Kidney epithelial cell (primary cell): ENCODE results near the gene UPF2. TPM values are rescaled to one million over a fixed set of nuclear protein-coding genes. Genes with fewer than 3 reads are reported as not detected.

Experiments used
- DNase-seq: peaks from one replicate; pipeline ENCODE4 v3.0.0-alpha.2; 2010; ENCODE audit warnings: low read depth
- H3K27me3 ChIP-seq: 2 replicates; pipeline ENCODE4 v1.6.0; 2011; ENCODE audit warnings: low read length; ENCODE audit not compliant: control insufficient read depth, insufficient read depth
- H3K36me3 ChIP-seq: 2 replicates; pipeline ENCODE4 v1.5.1; 2011; ENCODE audit warnings: low read length; ENCODE audit not compliant: control insufficient read depth, insufficient read depth
- H3K4me3 ChIP-seq: 2 replicates; pipeline ENCODE4 v1.5.1; 2011; ENCODE audit warnings: low read depth, mild to moderate bottlenecking, control low read depth, low read length
- total RNA-seq: library from RNA; depleted of rRNA; stranded (reverse); fragments of >200 nt; gene quantifications from 2 replicates; pipeline ENCODE4 v1.2.3, GENCODE V29; 2015
- TF ChIP-seq, protein P1 (sequence below): IDR thresholded peaks from 2 replicates; pipeline ENCODE4 v1.5.1; 2011; ENCODE audit warnings: mild to moderate bottlenecking, moderate library complexity, low read length, control low read depth, inconsistent platforms; ENCODE audit not compliant: insufficient read depth, poor library complexity, severe bottlenecking

The UPF2 gene
- total RNA-seq, 1 donor from 2014 or later: 13.9 TPM

DNA sequence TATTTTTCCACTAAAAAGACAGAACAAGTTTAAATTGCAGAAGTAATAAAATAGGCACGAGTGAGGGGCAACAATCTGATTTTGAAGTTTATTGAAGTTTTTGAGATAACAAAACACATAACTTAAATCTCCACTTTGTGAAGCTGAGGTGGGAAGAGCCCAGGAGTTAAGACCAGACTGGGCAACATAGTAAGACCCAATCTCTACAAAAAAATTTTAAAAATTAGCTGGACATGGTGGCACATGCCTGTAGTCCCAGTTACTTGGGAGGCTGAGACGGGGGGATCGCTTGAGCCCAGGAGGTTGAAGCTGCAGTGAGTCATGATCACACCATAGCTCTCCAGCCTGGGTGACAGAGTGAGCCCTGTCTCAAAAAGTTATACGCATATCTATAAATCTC lies 11.2 kb downstream of the UPF2 start:
- Histone ChIP-seq H3K4me3 (no peak overlapping the region), H3K27me3 (no peaks in the 10 kb centered on the region), H3K36me3 (no peaks in the 10 kb centered on the region)
- TF ChIP-seq, protein P1, sequence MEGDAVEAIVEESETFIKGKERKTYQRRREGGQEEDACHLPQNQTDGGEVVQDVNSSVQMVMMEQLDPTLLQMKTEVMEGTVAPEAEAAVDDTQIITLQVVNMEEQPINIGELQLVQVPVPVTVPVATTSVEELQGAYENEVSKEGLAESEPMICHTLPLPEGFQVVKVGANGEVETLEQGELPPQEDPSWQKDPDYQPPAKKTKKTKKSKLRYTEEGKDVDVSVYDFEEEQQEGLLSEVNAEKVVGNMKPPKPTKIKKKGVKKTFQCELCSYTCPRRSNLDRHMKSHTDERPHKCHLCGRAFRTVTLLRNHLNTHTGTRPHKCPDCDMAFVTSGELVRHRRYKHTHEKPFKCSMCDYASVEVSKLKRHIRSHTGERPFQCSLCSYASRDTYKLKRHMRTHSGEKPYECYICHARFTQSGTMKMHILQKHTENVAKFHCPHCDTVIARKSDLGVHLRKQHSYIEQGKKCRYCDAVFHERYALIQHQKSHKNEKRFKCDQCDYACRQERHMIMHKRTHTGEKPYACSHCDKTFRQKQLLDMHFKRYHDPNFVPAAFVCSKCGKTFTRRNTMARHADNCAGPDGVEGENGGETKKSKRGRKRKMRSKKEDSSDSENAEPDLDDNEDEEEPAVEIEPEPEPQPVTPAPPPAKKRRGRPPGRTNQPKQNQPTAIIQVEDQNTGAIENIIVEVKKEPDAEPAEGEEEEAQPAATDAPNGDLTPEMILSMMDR: no peak
- DNase-seq: no peak

DNA sequence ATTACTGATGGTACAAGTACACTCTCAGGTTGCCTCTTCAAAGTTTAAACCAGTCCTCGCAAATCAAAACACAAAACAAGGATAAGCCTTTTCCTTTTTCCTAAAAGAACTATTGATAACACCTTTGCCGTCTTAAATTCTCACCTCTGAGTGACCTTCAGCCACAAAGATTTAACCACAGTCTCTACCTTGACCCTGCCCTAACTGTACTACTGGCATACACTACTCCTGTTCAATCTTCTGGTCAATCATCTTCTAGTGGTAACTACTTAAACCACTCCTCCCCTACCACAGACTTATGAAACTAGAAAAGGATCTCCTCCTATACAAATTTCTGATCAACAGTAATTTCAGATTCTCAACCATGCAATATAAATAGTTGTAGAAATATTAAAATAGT lies 15.1 kb downstream of the UPF2 start:
- no peak overlapping the region for H3K4me3 ChIP-seq
- no peaks in the 10 kb centered on the region for H3K36me3 ChIP-seq
- TF ChIP-seq, protein P1: no peak
- DNase-seq: no peak
- H3K27me3 ChIP-seq: no peaks in the 10 kb centered on the region

DNA sequence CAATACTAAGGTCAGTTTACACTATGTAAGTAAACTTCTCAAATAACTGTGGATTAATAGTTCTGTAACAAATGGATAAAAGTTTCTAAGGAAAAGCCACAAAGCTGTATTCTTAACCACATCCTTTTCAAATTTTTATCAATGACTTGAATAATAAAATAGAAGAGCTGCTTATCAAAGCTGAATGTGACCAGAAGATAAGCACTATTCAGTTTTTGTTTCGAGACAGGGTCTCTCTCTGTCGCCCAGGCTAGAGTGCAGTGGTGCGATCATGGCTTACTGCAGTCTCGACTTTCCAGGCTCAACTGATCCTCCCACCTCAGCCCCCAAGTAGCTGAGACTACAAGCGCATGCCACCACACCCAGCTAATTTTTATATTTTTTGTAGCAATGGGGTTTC lies 17.0 kb downstream of the UPF2 start:
- no peaks in the 10 kb centered on the region for H3K27me3 ChIP-seq
- no peaks in the 10 kb centered on the region for H3K36me3 ChIP-seq
- no peak for DNase-seq
- TF ChIP-seq, protein P1: no peak
- no peak overlapping the region for H3K4me3 ChIP-seq

DNA sequence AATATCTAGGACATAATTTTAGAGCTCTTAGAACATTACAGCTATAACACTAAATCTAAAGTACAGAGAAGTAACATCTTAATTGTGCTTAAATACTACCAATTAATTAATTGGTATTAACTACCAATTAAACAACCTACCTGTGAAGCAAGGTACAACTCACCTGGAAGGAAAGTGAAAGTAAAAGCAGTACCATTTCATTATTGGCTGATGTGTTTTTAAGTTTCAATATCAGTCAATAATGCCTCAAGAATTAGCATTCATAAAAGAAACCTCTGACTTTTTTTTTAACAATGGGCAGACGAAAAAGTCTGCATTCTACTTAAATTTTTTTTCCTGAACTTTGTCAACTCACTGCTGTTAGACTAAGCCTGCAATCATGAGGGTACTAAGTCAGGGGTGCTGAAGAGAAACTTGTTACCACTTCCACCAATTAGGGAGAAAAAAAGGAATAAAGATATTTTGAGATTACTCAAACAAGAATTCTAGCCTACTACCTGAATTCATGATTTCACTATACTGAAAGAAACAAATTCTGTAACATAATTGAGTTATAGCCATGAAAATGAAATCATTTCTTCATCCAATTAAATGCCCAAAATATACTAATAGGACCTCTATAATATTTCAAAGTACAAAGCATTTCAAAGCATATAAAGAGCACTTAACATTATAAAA lies 19.9 kb downstream of the UPF2 start:
- DNase-seq: no peak
- Histone ChIP-seq H3K4me3 (no peak overlapping the region), H3K36me3 (no peaks in the 10 kb centered on the region), H3K27me3 (no peaks in the 10 kb centered on the region)
- TF ChIP-seq, protein P1: no peak

DNA sequence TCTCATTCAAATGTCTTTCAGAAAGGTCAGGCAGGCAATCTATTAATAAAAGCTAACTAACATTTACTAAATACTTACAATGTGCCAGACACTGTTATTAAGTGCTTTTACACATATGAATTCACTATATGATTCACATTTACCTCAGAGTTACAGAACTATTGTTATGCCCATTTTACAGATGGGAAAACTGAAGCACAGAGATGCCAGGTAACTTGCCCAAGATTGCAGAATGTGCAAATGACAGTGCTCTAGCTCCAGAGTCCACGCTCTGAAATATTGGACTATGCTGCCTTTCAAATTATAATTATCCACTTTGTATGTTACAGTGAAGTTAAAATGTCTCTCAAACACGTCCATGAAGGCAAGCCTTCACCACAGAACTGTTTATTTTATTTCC lies 22.0 kb downstream of the UPF2 start:
- TF ChIP-seq, protein P1: no peak
- Histone ChIP-seq H3K27me3 (no peaks in the 10 kb centered on the region), H3K36me3 (no peaks in the 10 kb centered on the region), H3K4me3 (no peak overlapping the region)
- DNase-seq: no peak
